ENCODE results near the gene LRRC36.

LRRC36 gene

DNA sequence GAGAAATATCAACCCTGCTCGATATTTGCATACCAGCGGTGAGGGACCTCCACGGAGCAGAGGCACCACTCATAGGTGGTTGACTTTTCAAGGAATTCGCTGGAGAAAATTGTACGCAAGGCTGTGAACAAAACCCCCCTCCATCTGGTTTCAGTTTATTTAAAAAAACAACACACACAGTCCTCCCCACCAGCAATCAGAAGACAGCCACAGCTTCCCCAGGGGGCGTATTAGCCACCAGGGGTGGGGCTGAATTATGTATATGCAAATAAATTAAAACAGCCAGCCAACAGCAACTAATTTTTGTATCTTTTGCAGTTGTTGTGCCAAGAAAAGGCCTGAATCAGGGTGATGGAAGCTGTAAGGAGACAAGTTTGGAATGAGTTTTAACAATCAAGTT lies 98.4 kb downstream of the LRRC36 start:
- DNase-seq (ENCODE audit: low read depth, low spot score), result no peak

- DNase-seq (ENCODE audit: low read depth, low spot score), result no peak
Observed at GRCh38 chr16:67425580-67425979, 99.0 kb downstream of the LRRC36 start.

- DNase-seq (ENCODE audit: low read depth, low spot score), result no peak
Observed at GRCh38 chr16:67426022-67426421, 99.4 kb downstream of the LRRC36 start.

DNA sequence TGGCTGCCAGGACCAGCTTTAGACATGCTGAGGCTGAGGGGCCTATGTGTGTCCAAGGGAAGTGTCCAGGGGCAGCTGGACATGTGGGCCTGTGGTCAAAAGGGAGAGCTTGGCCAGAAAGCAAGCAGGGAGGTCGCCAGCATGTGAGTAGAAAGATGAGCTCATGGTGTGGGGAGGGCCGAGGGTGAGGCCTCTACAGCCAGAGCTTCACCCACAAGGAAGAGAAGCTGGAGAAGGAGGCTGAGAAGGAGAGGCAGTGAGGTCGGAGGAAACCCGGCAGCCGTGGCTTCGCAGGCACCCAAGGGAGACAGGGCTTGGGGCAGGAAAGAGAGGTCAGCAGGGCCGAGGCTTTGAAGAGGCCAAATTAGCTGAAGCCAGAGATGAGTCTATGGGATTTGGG lies 100.3 kb downstream of the LRRC36 start:
- DNase-seq (ENCODE audit: low read depth, low spot score), result no peak

GRCh38 chr16:67428146-67428731 lies 101.6 kb downstream of the LRRC36 start:
- DNase-seq (ENCODE audit: low read depth, low spot score), result peak; percentile 23

DNA sequence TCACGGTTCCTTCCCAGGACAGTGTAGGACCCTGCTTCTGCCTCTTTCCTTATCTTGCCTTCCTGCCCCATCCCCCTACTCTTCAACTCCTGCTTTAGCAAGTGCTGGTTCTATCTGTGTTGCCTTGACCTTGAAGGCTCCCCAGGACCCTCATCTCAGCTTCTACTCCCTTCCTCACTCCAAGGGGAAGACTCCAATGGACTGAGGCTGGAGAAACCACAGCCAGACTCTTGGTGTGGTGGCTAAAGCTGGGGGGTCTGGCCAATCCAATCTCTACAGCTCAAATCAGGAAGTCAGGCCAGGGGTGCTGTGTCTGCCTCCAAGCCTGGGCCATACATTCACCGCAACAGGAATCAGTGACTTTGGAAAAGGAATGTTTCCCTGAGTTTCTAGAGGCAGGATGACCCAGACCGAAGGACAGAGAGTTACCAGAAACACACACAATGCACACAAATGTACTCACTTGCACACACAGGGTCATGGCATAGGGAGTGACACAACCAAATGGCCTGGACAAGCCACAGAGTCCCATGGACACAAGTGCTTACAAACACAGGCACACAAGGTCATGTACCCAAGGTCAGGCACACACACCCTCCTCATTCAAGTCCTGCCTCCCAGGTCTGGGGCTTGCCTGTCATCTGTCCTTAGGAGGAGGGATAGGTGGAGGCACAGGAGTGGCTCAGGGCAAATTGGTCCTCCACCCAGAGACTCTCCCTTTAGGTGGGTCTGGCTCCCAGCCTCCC lies 102.6 kb downstream of the LRRC36 start:
- DNase-seq (ENCODE audit: low read depth, low spot score), result no peak

- DNase-seq (ENCODE audit: low read depth, low spot score), result no peak
Observed at GRCh38 chr16:67429799-67430503, 103.3 kb downstream of the LRRC36 start.

DNA sequence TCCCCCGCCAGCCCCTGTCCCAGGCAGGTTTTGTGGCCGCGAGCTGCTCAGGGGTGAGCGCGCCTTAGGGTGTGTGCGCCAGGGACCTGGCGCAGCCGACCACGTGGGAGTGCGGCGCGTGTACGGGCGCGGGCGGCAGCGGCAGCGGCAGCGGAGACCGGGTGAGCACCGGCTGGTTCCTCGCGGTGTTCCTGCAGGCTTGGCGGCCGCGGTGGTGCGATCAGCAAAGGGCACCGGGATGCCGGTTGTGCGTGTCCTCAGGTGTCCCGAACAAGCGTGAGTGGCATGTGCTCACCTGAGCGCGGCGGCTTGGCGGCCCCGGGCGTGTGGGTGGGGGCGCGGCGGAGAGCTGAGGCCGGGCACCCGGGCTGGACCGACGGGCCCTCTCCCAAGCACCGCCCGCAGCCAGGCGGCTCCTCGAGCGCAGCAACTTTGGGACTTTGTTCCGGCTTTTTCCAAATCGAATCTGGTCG lies 103.9 kb downstream of the LRRC36 start:
- DNase-seq (ENCODE audit: low read depth, low spot score), result no peak

GRCh38 chr16:67430977-67431774 lies 104.6 kb downstream of the LRRC36 start, which contains the start of gene HSD11B2:
Gene HSD11B2 (plus strand): TSS chr16:67431121. CDS start chr16:67431249, 128 bp downstream.
- no peak for DNase-seq (ENCODE audit: low read depth, low spot score)

- no peak for DNase-seq (ENCODE audit: low read depth, low spot score)
Observed at GRCh38 chr16:67431775-67432505, 105.3 kb downstream of the LRRC36 start.

- no peak for DNase-seq (ENCODE audit: low read depth, low spot score)
Observed at GRCh38 chr16:67432506-67432890, 105.9 kb downstream of the LRRC36 start.

DNA sequence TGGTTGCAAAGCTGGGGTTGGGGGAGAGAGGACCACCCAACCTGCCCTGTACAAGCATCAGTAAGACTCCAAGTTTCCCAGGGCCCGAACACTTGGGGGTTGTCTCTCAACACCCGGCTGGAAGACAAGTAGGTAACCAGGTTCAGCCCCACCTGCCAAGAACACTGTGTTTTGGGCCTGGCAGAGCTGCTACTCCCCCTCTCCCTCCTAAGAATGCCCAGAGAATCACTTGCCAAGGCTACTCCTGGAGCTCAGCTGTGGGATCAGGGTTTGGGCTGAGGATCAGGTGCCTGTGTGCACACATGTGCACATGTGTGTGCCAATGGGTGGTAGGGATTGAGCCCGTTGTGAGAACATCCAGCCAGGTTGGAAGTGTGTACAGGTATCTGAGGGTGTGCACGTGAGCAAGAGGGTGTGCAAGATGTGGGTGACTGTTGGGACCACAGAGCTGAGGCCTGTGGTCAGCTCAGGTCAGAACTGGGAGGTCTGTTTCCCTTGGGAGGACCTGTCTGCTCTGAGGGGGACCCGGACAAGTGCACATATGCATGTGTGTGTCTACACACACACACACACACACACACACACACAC lies 106.6 kb downstream of the LRRC36 start:
- no peak for DNase-seq (ENCODE audit: low read depth, low spot score)
